ENCODE data around the gene GAMT.

GRCh38 chr19:1383017-1383311 is 18.4 kb downstream of the GAMT start:
- TF ChIP-seq CTCF (IDR thresholded peaks at IDR 0.05) (no peak), POLR2A (IDR thresholded peaks at IDR 0.05) (no peak)
